ENCODE measurements around the gene SFRP5. TPM values are rescaled to one million over a fixed set of nuclear protein-coding genes. Genes with fewer than 3 reads are reported as not detected.

Gene SFRP5, protein sequence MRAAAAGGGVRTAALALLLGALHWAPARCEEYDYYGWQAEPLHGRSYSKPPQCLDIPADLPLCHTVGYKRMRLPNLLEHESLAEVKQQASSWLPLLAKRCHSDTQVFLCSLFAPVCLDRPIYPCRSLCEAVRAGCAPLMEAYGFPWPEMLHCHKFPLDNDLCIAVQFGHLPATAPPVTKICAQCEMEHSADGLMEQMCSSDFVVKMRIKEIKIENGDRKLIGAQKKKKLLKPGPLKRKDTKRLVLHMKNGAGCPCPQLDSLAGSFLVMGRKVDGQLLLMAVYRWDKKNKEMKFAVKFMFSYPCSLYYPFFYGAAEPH
- not detected in 2 replicates for total RNA-seq

DNA sequence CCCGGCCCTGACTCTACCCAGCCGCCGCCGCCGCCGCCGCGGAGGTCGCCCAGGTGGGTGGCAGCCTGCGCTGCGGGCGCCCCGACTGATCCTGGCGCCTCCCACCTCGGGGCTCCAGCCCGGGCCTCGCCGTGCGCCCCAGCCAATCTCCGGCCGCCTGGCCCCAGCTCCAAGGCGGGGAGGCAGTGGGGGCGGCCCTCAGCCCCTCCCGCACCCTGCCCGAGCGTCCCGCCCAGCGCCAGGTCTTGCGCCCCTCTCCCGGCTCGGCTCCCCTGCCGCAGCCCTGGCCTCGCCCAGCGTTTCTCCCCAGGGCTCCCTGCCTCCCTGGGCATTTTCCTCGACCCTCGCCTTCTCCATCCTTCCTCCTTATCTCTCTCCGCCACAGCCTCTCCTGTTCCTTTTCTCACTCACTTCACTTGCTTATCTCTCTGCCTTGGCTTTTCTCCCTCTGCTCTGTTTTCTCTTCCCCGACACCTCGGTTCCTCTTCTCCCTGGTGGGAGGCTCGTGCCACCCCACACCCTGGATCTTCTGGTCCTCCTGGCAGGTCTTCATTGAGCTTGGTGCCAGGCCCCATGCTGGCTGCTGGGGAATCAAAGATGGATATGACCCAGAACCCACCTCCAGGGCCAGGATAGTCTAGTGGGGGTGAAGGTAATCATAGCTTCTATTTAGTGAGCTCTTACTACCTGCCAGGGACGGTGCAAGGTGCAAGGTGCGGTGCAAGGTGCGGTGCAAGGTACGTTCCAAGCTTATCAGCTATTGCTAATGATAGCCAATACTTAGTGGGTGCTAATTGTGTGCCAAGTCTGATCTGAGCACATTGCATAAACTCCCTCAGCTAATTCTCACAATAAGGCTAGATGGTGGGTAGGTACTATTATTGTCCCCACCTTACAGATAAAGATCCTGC lies at the start of gene SFRP5:
SFRP5 (minus strand) TSS at position 87 of the 911 bp plus-strand sequence. CDS start 166 bp downstream, outside the sequence.
- Mint-ChIP-seq H3K9me3 (no peaks in the 10 kb centered on the region), H3K4me3 (peak within 1 kb of the TSS; percentile 13), H3K27ac (no peak within 1 kb of the TSS), H3K4me1 (peaks cover 2% of the 10 kb centered on the region), H3K27me3 (peaks cover 46% of the 10 kb centered on the region), H3K36me3 (ENCODE audit: low read depth) (no peaks in the 10 kb centered on the region)
- no peak for DNase-seq
- intact Hi-C loops (cut with micrococcal nuclease) = no loop called here

- Mint-ChIP-seq H3K9me3 (no peaks in the 10 kb centered on the region), H3K27me3 (peaks cover 11% of the 10 kb centered on the region), H3K4me1 (no peaks in the 10 kb centered on the region), H3K27ac (no peak overlapping the region), H3K36me3 (ENCODE audit: low read depth) (no peaks in the 10 kb centered on the region), H3K4me3 (no peak overlapping the region)
- intact Hi-C loops (cut with micrococcal nuclease) = no loop called here
- DNase-seq = no peak
Measured at GRCh38 chr10:97820096-97820704, 48.4 kb upstream of the SFRP5 start.

- Mint-ChIP-seq H3K27ac (no peak overlapping the region), H3K27me3 (peaks cover 11% of the 10 kb centered on the region), H3K9me3 (no peaks in the 10 kb centered on the region), H3K4me1 (no peaks in the 10 kb centered on the region), H3K4me3 (no peak overlapping the region), H3K36me3 (ENCODE audit: low read depth) (no peaks in the 10 kb centered on the region)
- no peak for DNase-seq
- intact Hi-C loops (cut with micrococcal nuclease) = no loop called here
Measured at GRCh38 chr10:97818572-97818971, 46.8 kb upstream of the SFRP5 start.

DNA sequence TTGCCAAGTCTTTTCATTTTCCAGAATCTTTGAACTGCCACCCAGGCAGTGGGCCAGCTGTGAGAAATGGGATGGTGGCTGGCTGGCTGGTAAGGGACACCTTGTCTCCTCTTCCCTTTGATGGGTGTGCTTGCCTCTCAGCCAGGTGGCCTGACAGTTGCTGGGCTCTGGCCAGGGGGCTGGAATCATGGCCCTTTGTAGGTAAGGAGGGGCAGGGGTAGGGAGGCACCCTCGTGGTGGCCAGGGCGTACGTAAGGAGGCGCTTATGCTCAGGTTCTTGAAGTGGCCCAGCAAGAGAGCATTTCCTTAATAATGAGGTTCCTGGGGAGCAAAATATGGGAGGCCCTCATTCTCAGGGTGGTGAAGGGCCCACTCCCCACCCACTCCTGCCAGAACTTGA lies 44.8 kb upstream of the SFRP5 start:
- Mint-ChIP-seq H3K36me3 (ENCODE audit: low read depth) (no peaks in the 10 kb centered on the region), H3K4me3 (no peak overlapping the region), H3K27me3 (peaks cover 11% of the 10 kb centered on the region), H3K9me3 (no peaks in the 10 kb centered on the region), H3K4me1 (no peaks in the 10 kb centered on the region), H3K27ac (no peak overlapping the region)
- intact Hi-C loops (cut with micrococcal nuclease) = no loop called here
- no peak for DNase-seq

GRCh38 chr10:97814996-97815395 lies 43.2 kb upstream of the SFRP5 start:
- intact Hi-C loops (cut with micrococcal nuclease) = no loop called here
- DNase-seq = no peak
- Mint-ChIP-seq H3K4me1 (no peaks in the 10 kb centered on the region), H3K36me3 (ENCODE audit: low read depth) (no peaks in the 10 kb centered on the region), H3K27me3 (peaks cover 8% of the 10 kb centered on the region), H3K4me3 (no peak overlapping the region), H3K27ac (no peak overlapping the region), H3K9me3 (no peaks in the 10 kb centered on the region)

DNA sequence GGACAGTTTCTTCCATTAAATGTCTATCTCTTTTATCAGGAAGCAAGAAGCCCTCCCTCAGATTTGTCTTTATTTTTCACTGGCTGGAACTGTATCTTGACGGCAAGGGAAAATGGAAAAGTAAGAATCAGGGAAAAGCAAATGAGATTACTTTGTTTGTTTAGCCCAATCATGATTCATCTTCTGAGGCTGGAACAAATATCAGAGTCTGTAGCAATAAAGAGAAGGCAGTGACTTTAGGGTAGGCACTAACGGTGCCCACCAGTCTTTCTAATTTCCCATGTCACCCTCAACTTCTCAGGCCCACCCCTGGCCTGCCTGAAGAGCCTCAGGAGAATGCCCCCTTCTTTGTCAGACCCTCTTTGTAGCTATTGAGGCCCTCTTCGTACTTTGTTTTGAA lies 41.5 kb upstream of the SFRP5 start:
- intact Hi-C loops (cut with micrococcal nuclease) = no loop called here

DNA sequence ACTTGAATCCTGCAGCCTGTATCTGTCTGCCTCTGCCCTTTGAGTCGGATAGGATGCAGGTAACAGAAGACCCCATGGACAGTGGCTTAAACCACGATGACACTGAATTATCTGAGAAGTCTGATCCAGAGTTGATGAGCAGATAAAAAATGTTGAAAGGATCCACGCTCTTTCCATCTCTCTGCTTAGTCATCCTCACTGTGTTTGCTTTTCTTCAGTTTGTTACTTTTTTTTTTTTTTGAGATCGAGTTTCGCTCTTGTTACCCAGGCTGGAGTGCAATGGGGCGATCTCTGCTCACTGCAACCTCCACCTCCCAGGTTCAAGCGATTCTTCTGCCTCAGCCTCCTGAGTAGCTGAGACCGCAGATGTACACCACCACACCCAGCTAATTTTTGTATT lies 40.9 kb upstream of the SFRP5 start:
- Mint-ChIP-seq H3K27ac (no peak overlapping the region), H3K27me3 (no peaks in the 10 kb centered on the region), H3K9me3 (no peaks in the 10 kb centered on the region), H3K4me3 (no peak overlapping the region), H3K4me1 (no peaks in the 10 kb centered on the region), H3K36me3 (ENCODE audit: low read depth) (no peaks in the 10 kb centered on the region)
- intact Hi-C loops (cut with micrococcal nuclease) = no loop called here
- DNase-seq = no peak

More for the DNA sequence above, 41.5 kb upstream of the SFRP5 start:
- Mint-ChIP-seq H3K36me3 (ENCODE audit: low read depth) (no peaks in the 10 kb centered on the region), H3K9me3 (no peaks in the 10 kb centered on the region), H3K4me3 (no peak overlapping the region), H3K27ac (no peak overlapping the region), H3K4me1 (no peaks in the 10 kb centered on the region), H3K27me3 (peaks cover 2% of the 10 kb centered on the region)
- no peak for DNase-seq

DNA sequence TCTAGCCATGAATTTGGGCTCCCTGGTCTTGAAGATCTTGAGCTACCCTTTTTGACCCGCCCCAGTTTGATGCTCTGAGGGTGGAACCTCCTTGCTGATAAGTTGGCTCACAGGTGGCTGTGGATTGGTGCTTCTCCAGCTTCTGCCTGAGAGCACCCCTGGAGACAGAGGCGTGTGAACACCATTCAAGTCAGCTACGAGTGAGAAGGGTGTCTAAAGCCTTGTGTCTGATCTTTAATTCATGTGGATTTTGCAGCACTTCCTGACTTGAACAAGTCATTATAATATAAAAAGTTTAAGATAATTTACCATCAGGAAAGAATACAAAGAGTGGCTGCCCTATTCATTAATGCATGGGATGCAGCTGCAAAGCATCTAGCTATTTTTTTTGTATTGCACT lies 40.2 kb upstream of the SFRP5 start:
- H3K36me3 Mint-ChIP-seq (ENCODE audit: low read depth) = no peaks in the 10 kb centered on the region

DNA sequence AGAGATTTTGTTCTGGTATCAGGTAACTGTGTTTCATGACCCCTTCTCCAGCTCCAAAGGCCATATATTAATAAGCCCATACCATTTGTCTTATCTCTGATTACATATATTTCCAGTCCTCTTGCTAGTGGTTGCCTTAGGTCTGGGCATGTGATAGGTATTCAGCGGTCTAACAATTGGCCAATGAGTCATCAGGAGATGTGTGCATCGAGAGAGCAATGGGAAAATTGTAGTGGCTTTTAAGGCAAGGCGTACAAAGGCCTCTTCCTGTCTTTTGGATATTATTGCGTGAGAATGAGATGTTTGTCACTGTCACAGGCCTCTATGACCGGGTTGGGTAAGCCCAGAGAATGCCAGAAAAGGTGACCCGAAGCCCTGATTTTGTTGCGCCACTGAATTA lies 38.6 kb upstream of the SFRP5 start:
- no peaks in the 10 kb centered on the region for H3K4me1 Mint-ChIP-seq
- no peak overlapping the region for H3K27ac Mint-ChIP-seq
- no peak for DNase-seq
- H3K27me3 Mint-ChIP-seq = no peaks in the 10 kb centered on the region
- no peak overlapping the region for H3K4me3 Mint-ChIP-seq
- H3K9me3 Mint-ChIP-seq = no peaks in the 10 kb centered on the region
- H3K36me3 Mint-ChIP-seq (ENCODE audit: low read depth) = no peaks in the 10 kb centered on the region
- intact Hi-C loops (cut with micrococcal nuclease) = no loop called here

More for the DNA sequence above, 40.2 kb upstream of the SFRP5 start:
- Mint-ChIP-seq H3K27me3 (no peaks in the 10 kb centered on the region), H3K4me3 (no peak overlapping the region), H3K9me3 (no peaks in the 10 kb centered on the region), H3K4me1 (no peaks in the 10 kb centered on the region), H3K27ac (no peak overlapping the region)
- intact Hi-C loops (cut with micrococcal nuclease) = no loop called here
- DNase-seq = no peak

- no peak for DNase-seq
- intact Hi-C loops (cut with micrococcal nuclease) = no loop called here
- Mint-ChIP-seq H3K36me3 (ENCODE audit: low read depth) (no peaks in the 10 kb centered on the region), H3K4me3 (no peak overlapping the region), H3K9me3 (no peaks in the 10 kb centered on the region), H3K4me1 (no peaks in the 10 kb centered on the region), H3K27ac (no peak overlapping the region), H3K27me3 (peaks cover 3% of the 10 kb centered on the region)
Measured at GRCh38 chr10:97805949-97806348, 34.1 kb upstream of the SFRP5 start.

GRCh38 chr10:97805096-97805884 lies 33.5 kb upstream of the SFRP5 start:
- DNase-seq = no peak
- intact Hi-C loops (cut with micrococcal nuclease) = no loop called here
- H3K4me1 Mint-ChIP-seq = no peaks in the 10 kb centered on the region
- H3K36me3 Mint-ChIP-seq (ENCODE audit: low read depth) = no peaks in the 10 kb centered on the region
- H3K4me3 Mint-ChIP-seq = no peak overlapping the region
- H3K9me3 Mint-ChIP-seq = no peaks in the 10 kb centered on the region
- H3K27ac Mint-ChIP-seq = no peak overlapping the region
- peaks cover 5% of the 10 kb centered on the region for H3K27me3 Mint-ChIP-seq

GRCh38 chr10:97801422-97801821 lies 29.6 kb upstream of the SFRP5 start:
- Mint-ChIP-seq H3K36me3 (ENCODE audit: low read depth) (no peaks in the 10 kb centered on the region), H3K4me1 (peaks cover 10% of the 10 kb centered on the region), H3K27ac (no peak overlapping the region), H3K4me3 (no peak overlapping the region), H3K9me3 (peaks cover 13% of the 10 kb centered on the region), H3K27me3 (peaks cover 9% of the 10 kb centered on the region)
- DNase-seq = no peak
- intact Hi-C loops (cut with micrococcal nuclease) = no loop called here

DNA sequence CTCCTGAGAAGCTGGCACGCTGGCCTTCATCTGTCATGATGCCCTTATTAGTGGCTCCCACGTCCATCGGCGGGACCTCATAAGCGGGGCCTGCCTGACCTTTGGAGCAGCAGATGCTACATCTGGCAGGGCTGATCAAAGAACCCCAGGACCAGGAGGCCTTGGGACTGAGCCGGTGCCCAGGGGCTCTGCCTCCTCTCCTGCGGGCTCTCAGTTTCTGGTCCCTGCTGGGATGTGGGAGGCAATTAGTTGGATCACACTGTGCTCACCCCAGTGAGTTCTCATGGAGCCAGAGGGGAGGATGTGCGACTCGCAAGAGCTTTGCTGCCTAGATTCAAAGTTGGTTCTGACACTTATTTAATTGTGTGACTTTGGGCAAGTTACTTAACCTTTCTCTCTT lies 28.7 kb upstream of the SFRP5 start:
- no peak overlapping the region for H3K27ac Mint-ChIP-seq
- intact Hi-C loops (cut with micrococcal nuclease) = no loop called here
- H3K9me3 Mint-ChIP-seq = peaks cover 15% of the 10 kb centered on the region
- DNase-seq = no peak
- H3K4me3 Mint-ChIP-seq = no peak overlapping the region
- peaks cover 9% of the 10 kb centered on the region for H3K27me3 Mint-ChIP-seq
- no peaks in the 10 kb centered on the region for H3K36me3 Mint-ChIP-seq (ENCODE audit: low read depth)
- peaks cover 19% of the 10 kb centered on the region for H3K4me1 Mint-ChIP-seq

Data from activated CD4-positive, alpha-beta T cell treated with anti-CD3 and anti-CD28 coated beads, Interleukin-2, amount 10 ng/mL, durations not matched to agents 24 days and 14 days (primary cell).